Fibroblast of skin of right quadriceps (primary cell): ENCODE measurements around the gene LRMDA.
"Not testable (repeated sequence)": the region's sequence is repeated elsewhere in the genome, so short reads cannot be mapped to it uniquely, and the experiment has no call there.

Experiments
- DNase-seq: peaks from one replicate; pipeline ENCODE4 v3.0.0-alpha.2; 2013

Gene LRMDA

DNA sequence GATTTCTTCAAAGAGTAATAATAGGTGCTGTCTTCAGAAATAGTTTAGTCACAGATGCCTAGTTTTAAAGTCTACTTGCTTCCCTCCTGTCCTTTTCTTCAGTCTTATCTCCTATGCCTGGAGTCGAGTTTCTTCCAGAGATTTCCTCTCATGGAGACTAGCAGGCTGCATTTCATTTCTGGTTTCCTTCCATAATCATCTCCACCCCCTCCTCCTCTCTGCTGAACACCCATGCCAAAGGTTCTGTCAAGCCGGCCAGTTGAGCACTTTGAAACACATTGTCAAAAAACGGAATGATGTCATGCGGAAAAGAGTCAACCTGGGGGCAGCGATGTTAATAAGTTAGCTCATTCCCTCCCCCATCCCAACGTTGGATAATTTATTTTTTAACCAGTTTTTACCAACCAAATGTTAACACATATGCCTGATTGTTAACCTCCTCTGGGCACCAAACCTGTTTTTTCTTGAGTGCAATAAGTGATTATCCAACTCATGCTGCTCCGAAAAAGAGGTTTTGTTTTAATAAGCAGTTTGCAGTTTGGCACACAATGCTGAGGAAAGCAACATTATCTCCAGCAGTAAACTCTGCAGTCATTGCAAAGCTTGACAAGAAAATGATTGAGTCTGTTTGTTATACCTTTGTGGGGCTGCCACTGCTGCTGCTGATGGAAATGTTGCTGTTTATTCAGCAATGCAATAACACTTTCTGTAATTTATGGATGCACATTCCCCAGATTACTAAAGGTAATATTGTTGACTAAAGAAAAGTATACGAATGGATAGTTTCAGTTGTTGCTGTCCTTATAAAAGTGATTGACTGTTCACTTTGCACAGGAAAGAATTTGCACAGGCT lies 161.6 kb downstream of the LRMDA start:
- no peak for DNase-seq

DNA sequence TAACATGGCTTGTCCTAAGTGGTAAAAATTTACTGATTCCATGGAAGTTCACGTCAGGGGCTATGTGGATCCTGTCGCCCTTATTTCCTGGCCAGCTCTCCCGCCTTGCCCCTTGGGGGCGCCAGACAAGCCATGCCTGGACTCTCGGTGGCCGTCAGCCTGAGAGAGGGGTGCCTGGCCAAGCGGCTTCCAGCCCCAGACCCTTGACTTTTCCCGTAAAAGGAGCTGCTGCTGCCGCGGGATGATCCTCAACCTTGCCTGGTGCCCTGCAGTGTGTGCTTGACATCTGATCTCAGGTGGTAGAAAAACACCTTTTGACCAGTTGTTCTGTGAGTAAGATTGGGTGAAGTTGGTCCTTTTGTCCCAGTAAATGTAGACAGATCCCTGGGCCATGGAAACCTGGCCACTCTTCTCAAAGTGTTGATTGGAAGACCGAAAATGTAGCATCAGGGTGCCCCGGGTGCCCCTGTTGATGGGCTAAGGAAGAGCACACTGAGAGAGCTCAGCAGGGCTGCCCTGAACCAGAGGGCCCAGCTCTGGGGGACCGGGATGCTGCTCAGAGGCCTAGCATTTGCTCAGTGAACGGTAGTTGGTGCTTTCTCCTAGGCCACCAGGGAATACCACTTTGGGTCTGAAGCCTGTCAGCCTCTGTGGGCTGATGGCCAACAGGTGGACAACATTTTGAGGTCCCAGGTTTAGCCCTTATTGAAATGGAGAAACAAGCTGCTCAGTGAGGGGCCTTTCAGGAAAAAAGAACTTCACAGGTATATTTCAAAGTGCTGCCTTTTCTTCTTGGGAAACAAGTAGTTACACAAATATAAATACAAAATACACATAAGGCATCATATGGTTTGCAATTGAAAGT lies 162.5 kb downstream of the LRMDA start:
- DNase-seq: no peak

DNA sequence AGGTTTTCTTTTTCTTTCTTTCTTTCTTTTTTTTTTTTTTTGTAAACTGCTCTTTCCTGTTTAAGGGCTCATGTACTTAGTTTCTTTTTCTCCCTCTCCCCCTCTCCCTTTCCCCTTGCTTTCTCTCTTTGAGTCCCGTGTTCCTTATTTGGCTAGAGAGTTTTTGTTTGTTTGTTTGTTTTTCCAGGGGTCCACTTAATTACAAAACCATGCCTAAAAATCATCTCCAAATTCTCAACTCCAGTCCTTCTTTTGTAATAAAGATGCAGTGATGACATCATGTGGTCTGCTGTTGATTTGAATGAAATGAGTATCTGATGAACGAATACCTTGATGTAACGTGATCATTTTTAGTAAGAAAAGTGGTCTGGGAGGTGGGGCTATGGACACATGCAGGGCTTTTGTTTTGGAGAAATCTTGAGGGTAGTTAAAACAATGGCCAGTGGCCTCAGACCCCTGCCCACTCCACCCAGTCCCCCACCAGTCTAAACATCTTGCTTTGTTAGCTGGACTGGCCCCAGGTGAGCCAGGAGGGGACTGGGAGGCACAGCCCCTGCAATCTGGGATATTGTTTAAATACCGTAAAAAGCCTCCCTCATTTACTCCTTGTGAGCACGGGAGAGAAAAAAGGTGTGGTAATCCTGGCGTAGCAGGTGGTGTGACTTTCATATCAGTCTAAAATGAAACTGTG lies 165.7 kb downstream of the LRMDA start:
- DNase-seq: no peak

DNA sequence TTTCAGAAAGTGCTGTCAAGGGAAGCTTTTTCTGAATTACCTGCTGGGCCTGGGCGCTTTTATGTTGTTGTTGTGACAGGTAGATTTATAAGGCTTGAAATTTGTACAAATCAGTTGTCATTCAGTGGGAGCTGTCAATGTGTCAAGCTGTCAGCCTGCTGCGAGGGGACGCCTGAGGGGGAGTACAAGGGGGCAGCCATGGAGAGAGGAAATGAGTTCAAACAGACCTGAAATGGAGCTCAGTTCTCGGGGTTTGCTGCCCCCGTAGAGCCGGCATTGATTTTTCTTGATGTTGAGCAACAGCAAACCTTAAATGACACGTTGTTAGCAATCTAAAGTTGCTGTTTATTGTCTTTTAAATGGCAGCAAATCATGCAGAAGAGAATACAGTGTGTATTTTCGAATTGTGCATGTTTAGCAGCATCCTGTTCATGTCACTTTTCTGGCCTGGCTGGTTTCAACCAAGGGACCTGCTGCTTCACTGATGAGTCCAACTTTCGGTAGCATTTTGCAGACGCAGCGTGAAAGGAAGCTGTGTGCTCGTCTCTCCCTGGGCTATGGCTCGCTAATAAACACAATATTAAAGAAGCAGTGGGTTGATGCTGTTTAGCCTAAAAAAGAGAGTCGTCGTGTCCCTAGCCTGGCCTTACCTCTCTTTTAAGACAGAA lies 166.5 kb downstream of the LRMDA start:
- DNase-seq: no peak

DNA sequence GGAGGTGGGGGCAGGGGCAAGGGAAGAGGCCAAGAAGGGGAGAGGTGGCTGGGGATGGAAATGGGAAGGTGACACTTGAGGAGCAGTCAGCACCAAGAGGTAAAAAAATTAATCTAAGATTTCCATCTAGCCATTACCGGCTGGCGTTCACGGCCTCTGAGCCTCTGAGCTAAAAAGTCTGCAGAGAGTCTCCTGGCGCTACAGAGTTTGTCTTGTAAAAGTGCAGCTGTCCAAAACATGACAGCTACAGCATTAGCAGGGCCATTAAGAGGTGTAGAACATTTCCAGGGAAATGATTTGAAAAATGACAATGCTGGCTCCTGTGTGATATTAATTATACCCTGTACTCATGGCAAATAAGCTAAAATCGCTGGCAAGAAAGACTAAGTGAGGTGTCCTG lies 167.6 kb downstream of the LRMDA start:
- no peak for DNase-seq

DNA sequence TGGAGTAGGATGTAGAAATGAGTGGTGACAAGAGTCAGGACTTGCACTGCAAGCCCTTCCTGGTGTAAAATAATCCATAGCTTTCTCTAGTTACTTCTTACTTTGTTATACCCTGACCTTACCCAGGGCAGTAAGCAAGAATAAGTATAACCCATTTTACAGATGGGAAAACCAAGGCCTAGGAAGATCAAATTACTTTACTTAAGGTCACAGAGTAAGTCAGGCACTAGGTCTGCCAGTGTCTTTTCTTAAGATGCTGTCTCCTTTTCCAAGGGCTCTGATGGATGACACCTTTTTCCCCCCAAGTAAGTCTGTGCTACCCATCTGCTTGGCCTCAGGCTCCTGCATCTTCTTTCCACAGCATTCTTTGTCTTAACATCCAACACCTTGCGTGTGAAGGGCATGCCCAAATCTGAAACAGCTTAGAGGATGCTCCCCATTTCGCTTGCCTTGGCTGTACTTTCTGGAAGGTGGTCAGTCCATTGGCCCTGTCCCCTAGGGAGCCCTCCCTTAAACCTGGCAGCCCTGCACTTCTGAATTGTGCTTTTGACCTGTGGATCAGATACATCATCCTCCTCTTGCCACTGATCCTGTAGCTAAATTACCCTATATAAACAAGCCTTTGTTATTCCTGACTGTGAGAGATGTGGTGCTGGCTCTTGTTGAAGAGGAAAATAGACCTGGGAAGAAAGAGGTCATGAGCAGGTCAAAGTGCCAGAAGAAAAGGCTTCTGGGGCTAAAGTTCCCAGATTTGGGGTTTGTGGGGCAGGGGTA lies 168.6 kb downstream of the LRMDA start:
- DNase-seq: no peak

DNA sequence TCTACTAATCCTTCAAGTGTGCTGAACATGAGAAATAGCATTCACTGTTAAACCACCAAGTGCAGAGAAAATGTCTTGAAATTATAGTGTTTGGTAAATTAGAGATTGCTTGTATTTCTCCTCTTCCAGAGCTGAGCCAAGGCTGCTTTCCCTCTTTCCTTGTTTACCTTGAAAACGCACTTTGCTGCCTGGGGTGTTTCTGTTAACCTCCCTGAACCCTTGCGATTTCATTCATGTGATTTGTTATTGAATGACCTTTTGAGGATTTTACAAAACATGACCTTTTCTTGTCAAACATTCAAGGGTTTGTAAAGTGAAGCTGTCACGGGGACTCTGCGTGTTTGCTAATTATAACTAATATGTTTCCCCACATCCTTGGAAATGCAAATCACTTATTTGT lies 169.4 kb downstream of the LRMDA start:
- no peak for DNase-seq

DNA sequence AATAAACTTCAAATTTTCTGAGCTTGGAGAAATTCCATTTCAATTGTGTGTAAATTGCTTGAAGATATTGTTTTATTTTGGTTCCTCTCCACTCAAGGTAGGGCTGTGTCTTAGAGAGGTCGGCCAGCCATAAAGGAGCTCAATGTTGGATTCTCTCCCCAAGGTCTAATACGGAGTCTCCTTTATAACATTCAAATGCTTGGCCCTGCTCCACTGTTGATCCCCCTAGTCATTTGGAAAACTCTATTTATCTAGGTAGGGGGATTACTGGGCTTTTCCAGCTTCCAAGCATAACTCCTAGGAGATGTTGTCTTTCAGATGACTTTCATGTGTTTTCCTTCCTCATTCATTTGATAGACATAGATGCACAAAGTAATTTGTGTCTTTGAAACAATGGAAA lies 170.9 kb downstream of the LRMDA start:
- no peak for DNase-seq

DNA sequence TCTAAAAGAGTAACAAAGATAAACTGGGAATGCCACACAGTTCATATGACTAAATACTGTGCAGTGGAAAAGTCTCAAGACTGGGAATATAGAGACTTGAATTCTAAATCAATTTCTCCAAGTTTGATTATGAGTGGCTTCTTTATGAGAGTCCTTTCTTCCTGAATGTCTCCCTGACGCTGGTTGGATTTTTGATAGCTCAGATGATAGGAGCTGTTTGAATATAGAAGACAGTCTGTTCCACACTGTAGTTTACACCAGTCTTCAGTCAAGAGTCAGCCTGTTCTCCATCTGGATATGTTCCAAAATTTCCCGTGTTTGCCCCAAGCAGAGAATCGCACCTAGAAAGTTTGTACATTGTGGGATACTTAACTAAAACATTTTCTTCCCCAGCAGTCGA lies 173.7 kb downstream of the LRMDA start:
- no peak for DNase-seq

DNA sequence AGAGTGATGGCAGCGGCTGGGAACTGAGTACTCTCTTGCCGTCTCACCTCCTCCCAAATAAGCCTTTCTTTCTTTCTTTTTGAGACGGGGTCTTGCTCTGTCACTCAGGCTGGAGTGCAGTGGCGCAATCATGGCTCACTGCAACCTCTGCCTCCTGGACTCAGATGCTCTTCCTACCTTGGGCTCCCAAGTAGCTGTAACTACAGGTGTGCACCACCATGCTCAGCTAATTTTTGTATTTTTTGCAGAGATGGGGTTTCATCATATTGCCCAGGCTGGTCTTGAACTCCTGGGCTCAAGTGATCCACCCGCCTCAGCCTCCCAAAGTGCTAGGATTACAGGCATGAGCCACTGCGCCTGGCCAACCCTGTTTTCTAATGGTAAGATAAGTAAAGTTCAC lies 174.4 kb downstream of the LRMDA start:
- not testable (repeated sequence) for DNase-seq

DNA sequence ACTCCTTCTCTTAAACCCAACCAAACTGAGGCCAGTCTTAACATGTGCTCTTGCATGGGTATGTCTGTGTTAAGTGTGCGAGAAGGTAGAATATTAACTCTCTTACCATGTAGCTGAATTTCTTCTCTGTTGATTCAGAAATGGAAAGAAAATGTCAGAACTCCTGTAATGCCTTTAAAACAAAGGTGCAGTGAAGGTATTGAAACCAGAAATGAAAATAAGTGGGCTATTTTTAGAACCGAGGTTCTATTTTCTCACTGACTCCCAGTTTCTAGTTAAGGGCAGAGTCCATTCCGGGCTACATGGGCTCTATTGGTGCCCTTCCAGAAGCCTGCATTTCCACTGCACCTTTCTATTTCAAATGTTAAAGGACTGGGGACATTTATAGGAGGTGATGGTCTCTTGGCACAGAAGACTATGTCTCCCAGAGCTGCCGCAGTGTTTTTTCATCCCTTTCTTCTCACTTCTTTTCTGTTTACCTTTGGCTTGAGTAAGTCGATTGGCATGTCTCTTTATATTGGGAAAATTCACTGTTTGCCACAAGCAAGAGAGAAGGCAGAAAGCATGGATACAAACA lies 174.9 kb downstream of the LRMDA start:
- no peak for DNase-seq

DNA sequence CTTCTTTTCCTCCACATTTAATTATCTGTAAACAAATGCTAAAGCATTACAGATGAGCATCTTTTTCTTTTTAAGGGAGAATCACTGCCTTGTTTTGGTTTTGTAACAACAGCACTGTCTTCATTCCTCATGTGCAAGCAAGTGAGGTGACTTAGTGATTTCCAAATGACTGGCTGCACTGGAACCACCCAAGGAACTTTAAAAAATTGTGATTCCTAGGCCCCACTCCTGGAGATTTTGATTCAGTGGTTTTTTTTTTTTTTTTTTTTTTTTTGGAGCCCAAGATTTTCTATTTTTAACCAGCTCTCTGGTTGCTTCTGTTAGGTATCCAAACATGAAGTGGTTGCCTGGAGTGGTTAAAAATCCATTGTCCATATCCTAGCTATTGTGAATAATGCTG lies 176.2 kb downstream of the LRMDA start:
- no peak for DNase-seq

DNA sequence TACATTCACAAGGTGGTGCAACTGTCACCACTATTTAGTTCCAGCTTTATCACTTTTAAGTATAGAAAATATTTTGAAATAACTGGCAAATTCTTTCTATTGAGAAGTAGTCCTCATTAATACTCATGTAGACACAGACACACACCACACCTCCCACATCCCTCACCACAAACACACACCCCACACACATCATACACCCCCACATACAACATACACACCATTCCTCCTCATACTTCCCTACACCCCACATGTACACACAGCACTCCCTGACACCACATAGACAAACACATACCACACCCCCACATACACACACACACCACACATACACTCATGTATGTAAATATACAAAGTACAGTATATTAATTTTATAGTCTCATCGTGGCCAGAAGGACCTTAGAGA lies 178.8 kb downstream of the LRMDA start:
- no peak for DNase-seq

DNA sequence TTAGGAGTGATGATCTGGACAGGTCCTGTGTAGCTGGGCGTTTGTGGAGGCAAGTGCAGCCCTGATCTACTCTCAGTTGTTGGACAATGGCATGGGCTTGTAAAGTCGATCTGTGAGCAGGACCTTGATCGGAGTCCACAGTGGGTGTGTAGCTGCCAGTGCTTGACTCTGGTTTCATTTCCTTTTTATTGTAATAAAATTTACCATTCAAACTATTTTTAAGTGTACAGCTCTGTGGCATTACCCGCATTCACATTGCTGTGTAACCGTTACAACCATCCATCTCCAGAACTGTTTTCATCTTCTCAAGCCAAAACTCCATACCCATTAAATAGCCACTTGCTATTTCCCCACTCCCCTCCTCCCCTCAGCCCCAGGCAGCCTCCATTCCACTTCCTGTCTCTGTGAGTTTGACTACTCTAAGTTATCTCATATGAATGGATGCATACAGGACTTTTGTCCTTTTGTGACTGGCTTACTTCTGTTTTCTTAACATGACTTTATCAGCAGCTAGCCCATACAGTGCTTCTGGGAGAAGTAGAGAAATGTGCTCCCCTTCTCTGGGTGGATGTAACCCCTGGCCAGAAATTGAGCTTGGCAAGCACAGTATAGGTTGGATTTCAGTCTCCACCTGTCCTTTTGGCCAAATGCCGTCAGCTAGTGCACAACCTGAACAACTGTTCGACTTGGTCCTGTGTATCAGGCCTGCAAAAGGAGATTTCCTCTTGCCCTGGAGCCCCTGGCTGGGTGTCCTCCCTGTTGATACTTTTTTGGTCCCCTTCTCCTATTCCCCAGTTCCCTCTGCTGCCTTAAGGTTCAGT lies 180.0 kb downstream of the LRMDA start:
- DNase-seq: no peak

DNA sequence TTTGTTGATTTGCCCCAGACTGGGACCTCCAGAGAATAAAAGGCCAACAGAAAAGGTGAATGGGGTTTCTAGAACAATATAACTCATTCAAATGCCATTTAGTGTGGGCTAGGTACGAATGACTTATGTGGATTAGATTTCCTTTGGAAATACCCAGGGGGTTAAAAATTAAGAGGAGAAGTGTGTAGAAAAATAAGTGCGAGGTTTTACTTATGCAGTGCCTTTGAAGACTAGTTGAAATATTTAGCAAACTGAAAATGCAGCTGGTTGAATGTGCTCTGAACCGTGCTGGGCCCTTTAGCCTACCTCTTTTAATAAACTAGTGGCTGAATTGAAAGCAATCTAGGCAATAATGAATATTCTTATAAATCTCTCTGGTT lies 180.6 kb downstream of the LRMDA start:
- no peak for DNase-seq

DNA sequence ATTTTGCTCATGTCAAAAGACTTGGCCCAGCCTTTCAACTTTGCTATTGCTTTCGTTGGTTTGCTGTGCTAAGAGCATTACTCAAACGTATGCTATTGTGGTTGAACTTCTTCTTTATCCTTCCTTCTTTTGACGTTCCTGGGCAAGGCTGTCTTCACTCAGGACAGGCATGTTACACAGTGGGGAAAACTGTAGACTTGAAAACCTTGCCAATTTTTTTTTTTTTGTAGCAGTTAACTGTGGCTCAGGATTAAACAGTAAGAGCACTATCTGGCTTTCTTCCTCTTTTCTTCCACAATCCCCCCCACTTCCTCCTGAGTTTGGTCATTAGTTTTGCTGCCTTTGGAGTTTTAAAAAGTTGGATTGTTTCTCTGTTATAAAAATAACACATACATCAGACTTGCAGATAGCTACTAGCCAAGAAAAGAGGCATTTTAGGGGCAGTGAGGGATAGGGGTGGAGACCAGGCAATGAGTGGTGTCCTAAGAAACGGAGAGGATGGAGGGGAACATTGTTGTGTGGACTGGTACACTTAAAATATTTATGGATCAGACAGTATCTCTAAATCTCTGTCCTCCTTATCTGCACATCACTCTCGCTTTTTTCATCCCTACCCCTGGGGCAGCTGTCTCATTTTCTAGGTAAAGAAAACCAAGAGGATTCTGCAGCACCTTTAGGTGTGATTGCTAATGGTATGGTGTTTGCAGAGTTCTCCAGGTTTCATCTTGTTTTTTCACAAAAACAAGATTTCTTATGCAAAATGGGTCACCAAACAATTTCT lies 181.7 kb downstream of the LRMDA start:
- peak; percentile 83 for DNase-seq

DNA sequence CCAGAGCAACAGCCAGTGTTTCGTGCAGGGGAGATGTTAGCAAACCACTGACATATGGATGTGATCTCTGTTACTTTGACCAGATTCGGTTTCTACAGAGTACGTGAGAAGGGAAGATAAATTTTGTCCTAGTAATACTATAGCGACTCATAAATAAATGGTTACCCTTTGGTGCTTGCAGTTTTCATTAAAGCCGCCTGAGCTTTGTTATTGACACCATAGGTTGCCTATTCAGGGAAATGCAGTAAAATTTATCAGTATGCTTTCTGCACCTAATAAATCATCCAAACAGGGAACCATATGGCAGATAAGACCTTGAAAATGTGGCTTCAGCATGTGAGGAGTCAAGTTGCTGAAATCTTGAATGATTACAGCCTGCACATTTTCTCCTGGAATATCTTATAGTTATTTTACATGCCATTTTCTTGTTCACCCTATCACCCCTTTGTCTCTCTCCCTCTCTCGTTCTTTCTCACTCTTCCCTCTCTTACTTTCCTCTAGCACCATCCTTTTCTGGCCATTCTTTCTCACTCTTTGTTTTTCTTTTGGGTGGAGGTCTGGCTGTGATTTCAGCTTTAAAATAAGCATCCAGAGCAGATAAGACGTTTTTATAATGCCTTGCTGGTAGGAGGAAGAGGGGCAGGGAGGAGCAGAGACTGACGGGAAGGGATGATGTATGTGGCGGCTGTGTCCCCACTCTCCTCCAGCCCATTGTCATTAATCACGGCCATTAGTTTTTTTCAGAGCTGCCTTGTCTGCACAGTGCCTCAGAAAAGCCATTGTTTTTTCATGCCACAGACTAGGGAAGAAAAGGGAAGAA lies 182.5 kb downstream of the LRMDA start:
- DNase-seq: peak; percentile 94

DNA sequence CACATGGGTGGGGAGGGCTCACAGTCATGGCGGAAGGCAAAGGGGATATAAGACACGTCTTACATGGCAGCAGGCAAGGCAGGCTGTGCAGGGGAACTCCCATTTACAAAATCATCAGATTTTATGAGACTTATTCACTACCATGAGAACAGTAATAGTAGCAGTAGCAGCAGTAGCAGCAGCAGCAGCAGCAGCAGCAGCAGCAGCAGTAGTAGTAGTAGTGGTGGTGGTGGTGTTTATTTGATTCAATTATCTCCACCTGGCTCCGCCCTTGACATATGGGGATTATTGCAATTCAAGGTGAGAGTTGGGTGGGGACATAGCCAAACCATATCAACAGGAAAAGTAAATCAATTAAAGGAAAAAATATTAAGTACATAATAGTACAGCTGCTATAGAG lies 184.7 kb downstream of the LRMDA start:
- DNase-seq: no peak

DNA sequence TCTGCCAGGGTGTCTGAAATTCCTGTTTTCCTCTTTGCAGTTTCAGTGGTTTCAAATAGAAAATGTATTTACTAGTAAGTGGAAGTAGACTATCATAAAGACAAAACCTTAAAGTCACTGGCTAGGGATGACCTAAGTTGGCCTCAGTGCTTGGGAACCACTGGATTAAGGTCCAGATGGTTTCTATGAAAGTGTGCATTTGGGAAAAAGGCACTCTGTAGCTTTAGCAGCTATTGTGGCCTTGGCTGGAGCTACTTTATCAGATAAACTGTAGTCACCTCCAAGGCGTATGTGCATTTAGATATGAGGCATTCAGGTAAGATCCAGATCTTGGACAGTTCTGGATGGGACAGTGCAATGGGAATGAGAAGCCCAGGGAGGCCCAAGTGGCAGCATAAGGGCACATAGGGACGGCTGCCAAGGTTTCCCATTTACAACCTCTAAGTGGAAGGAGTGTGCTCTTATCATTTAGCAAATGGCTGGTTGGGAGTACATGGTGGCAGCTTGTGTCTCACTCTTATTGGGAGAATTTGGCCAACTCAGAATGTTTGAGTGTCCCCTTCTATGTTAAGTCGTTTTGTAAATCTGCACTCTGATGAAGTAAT lies 185.6 kb downstream of the LRMDA start:
- no peak for DNase-seq
